Measurements from ENCODE around the gene CPTP. TPM values are rescaled to one million over a fixed set of nuclear protein-coding genes. Genes with fewer than 3 reads are reported as not detected.
A peak's percentile ranks its signal among the peaks of the same experiment; 100 is the strongest.

The CPTP gene
- total and polyA plus RNA-seq, 10 of the 15 experiments (the other 5 are each of a cell fraction or from before 2014, with no cell fraction given) = 0.06 to 24.3 (median 10.0) TPM

DNA sequence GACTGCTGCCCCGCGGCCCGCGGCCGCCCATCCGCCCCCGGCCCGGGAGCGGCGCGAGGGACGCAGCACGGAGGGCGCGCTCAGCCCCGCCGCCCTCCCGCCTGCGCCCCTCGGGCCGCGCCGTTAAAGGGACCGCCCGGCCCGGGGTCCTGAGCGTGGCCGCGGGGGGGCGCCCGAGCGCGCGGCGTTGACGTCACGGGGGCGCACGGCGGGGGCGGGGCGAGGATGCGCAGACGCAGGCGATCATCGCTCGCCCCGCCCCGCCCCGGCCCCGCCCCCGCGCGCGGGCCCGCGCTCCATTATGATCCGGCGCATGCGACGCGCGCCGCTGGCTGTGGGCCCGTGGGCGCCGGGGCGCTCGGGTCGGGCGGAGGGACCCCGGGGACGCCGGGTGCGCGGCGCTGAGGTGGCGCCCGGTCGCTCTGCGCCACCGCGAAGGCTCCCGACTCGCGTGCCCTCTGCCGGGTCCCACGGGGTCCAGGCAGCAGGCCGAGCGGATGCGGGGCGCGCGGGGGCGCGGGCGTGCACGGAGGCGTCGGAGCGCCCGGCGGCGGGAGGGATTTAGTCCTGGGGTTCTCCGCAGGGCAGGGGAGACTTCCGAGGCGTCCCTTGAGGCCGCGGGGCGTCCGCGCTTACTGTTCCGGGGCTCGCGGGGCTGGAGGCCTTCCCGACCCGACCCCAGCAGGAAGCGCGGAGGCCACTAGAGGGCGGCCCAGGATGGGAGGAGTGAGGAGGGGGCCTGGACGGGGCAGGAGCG, 24.8 kb downstream of the CPTP start, which contains the start of gene DVL1 (continued):
- TF ChIP-seq EED (IDR thresholded peaks at IDR 0.05; ENCODE audit: low read depth) (no peak), RELA (IDR thresholded peaks at IDR 0.05; ENCODE audit: borderline replicate concordance, partially characterized antibody) (no peak), NR2F1 (conservative IDR thresholded peaks at IDR 0.05) (peak; percentile 87), TCF12 (IDR thresholded peaks at IDR 0.05; ENCODE audit: low read depth, low read length) (no peak), NR2C2 (IDR thresholded peaks at IDR 0.05; ENCODE audit: borderline replicate concordance, control insufficient read depth, insufficient read length, low read depth) (no peak), CHD4 (IDR thresholded peaks at IDR 0.05) (no peak), PAX8 (IDR thresholded peaks at IDR 0.05) (no peak), CBFB (IDR thresholded peaks at IDR 0.05; ENCODE audit: low read depth) (no peak), TCF7 (IDR thresholded peaks at IDR 0.05; ENCODE audit: borderline replicate concordance) (no peak), NFYA (IDR thresholded peaks at IDR 0.05; ENCODE audit: borderline replicate concordance, low read depth, low read length) (no peak), RB1 (IDR thresholded peaks at IDR 0.05; ENCODE audit: borderline replicate concordance) (peak; percentile 84; the same call in 1 of the 2 replicates)
- TF ChIP-seq, protein P1, sequence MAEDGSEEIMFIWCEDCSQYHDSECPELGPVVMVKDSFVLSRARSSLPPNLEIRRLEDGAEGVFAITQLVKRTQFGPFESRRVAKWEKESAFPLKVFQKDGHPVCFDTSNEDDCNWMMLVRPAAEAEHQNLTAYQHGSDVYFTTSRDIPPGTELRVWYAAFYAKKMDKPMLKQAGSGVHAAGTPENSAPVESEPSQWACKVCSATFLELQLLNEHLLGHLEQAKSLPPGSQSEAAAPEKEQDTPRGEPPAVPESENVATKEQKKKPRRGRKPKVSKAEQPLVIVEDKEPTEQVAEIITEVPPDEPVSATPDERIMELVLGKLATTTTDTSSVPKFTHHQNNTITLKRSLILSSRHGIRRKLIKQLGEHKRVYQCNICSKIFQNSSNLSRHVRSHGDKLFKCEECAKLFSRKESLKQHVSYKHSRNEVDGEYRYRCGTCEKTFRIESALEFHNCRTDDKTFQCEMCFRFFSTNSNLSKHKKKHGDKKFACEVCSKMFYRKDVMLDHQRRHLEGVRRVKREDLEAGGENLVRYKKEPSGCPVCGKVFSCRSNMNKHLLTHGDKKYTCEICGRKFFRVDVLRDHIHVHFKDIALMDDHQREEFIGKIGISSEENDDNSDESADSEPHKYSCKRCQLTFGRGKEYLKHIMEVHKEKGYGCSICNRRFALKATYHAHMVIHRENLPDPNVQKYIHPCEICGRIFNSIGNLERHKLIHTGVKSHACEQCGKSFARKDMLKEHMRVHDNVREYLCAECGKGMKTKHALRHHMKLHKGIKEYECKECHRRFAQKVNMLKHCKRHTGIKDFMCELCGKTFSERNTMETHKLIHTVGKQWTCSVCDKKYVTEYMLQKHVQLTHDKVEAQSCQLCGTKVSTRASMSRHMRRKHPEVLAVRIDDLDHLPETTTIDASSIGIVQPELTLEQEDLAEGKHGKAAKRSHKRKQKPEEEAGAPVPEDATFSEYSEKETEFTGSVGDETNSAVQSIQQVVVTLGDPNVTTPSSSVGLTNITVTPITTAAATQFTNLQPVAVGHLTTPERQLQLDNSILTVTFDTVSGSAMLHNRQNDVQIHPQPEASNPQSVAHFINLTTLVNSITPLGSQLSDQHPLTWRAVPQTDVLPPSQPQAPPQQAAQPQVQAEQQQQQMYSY (CRISPR knock-in tag; IDR thresholded peaks at IDR 0.05) = no peak
- TF ChIP-seq, protein P2, sequence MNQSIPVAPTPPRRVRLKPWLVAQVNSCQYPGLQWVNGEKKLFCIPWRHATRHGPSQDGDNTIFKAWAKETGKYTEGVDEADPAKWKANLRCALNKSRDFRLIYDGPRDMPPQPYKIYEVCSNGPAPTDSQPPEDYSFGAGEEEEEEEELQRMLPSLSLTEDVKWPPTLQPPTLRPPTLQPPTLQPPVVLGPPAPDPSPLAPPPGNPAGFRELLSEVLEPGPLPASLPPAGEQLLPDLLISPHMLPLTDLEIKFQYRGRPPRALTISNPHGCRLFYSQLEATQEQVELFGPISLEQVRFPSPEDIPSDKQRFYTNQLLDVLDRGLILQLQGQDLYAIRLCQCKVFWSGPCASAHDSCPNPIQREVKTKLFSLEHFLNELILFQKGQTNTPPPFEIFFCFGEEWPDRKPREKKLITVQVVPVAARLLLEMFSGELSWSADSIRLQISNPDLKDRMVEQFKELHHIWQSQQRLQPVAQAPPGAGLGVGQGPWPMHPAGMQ (IDR thresholded peaks at IDR 0.05; ENCODE audit: borderline replicate concordance) = no peak
- TF ChIP-seq, protein P3, sequence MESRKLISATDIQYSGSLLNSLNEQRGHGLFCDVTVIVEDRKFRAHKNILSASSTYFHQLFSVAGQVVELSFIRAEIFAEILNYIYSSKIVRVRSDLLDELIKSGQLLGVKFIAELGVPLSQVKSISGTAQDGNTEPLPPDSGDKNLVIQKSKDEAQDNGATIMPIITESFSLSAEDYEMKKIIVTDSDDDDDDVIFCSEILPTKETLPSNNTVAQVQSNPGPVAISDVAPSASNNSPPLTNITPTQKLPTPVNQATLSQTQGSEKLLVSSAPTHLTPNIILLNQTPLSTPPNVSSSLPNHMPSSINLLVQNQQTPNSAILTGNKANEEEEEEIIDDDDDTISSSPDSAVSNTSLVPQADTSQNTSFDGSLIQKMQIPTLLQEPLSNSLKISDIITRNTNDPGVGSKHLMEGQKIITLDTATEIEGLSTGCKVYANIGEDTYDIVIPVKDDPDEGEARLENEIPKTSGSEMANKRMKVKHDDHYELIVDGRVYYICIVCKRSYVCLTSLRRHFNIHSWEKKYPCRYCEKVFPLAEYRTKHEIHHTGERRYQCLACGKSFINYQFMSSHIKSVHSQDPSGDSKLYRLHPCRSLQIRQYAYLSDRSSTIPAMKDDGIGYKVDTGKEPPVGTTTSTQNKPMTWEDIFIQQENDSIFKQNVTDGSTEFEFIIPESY (IDR thresholded peaks at IDR 0.05) = no peak
- TF ChIP-seq, protein P4, sequence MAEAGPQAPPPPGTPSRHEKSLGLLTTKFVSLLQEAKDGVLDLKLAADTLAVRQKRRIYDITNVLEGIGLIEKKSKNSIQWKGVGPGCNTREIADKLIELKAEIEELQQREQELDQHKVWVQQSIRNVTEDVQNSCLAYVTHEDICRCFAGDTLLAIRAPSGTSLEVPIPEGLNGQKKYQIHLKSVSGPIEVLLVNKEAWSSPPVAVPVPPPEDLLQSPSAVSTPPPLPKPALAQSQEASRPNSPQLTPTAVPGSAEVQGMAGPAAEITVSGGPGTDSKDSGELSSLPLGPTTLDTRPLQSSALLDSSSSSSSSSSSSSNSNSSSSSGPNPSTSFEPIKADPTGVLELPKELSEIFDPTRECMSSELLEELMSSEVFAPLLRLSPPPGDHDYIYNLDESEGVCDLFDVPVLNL (IDR thresholded peaks at IDR 0.05; ENCODE audit: low read depth, low read length) = no peak
- TF ChIP-seq, protein P5, sequence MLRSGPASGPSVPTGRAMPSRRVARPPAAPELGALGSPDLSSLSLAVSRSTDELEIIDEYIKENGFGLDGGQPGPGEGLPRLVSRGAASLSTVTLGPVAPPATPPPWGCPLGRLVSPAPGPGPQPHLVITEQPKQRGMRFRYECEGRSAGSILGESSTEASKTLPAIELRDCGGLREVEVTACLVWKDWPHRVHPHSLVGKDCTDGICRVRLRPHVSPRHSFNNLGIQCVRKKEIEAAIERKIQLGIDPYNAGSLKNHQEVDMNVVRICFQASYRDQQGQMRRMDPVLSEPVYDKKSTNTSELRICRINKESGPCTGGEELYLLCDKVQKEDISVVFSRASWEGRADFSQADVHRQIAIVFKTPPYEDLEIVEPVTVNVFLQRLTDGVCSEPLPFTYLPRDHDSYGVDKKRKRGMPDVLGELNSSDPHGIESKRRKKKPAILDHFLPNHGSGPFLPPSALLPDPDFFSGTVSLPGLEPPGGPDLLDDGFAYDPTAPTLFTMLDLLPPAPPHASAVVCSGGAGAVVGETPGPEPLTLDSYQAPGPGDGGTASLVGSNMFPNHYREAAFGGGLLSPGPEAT (IDR thresholded peaks at IDR 0.05; ENCODE audit: low read depth) = no peak
- TF ChIP-seq, protein P6, sequence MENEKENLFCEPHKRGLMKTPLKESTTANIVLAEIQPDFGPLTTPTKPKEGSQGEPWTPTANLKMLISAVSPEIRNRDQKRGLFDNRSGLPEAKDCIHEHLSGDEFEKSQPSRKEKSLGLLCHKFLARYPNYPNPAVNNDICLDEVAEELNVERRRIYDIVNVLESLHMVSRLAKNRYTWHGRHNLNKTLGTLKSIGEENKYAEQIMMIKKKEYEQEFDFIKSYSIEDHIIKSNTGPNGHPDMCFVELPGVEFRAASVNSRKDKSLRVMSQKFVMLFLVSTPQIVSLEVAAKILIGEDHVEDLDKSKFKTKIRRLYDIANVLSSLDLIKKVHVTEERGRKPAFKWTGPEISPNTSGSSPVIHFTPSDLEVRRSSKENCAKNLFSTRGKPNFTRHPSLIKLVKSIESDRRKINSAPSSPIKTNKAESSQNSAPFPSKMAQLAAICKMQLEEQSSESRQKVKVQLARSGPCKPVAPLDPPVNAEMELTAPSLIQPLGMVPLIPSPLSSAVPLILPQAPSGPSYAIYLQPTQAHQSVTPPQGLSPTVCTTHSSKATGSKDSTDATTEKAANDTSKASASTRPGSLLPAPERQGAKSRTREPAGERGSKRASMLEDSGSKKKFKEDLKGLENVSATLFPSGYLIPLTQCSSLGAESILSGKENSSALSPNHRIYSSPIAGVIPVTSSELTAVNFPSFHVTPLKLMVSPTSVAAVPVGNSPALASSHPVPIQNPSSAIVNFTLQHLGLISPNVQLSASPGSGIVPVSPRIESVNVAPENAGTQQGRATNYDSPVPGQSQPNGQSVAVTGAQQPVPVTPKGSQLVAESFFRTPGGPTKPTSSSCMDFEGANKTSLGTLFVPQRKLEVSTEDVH (IDR thresholded peaks at IDR 0.05; ENCODE audit: low read depth, partially characterized antibody) = no peak

Measured in GM12878 (cell line).